HG02588 (cell line): Measurements from ENCODE around the gene TMEM131.

Experiments used
- ATAC-seq: cut with Tn5 transposase; IDR thresholded peaks from one replicate; pipeline ENCODE4 v1.9.1; 2021; ENCODE audit warnings: mild to moderate bottlenecking, moderate library complexity; ENCODE audit not compliant: unreplicated experiment

Gene TMEM131

GRCh38 chr2:97994476-97994875 lies 1.3 kb downstream of the TMEM131 start:
- no peak for ATAC-seq

- ATAC-seq, result no peak
Observed at GRCh38 chr2:97993926-97994325, 1.8 kb downstream of the TMEM131 start.

- ATAC-seq, result no peak
Observed at GRCh38 chr2:97992836-97993825, 2.6 kb downstream of the TMEM131 start.

DNA sequence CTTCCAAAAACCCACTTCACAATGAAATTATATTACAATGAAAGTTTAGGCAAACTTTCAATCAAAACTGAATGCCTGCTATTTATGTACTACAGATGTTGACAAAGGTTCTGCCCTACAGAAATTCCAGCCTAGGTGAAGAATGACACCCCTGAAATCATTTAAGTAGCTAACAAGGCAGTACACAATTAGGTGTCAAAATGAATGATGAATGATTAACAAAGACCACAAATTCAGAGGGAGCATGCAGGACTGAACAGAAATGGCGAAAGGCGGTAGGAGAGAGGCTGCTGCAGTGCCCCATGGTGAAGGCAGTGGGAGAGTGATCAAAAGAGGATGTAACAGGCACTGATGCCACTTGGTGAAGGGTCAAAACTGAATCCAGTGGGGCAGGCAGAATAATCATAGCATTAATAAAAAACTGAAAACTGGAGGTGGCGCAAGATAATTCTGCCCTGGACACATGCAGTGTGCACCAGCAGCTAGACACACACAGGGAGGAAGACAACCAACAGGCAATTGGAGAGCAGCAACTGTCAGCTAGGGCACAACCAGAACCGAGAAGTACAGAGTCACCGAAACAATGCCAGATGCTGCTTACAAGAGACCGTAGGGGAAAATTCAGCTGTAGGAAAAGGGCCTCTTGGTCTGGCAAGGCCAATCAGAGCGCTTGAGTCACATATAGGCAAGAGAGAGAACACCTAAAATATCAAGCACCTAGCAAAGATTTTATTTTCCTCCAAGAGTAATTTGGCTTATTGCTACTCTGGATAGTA lies 4.5 kb downstream of the TMEM131 start:
- ATAC-seq, result no peak

- no peak for ATAC-seq
Observed at GRCh38 chr2:97988722-97989121, 7.0 kb downstream of the TMEM131 start.

DNA sequence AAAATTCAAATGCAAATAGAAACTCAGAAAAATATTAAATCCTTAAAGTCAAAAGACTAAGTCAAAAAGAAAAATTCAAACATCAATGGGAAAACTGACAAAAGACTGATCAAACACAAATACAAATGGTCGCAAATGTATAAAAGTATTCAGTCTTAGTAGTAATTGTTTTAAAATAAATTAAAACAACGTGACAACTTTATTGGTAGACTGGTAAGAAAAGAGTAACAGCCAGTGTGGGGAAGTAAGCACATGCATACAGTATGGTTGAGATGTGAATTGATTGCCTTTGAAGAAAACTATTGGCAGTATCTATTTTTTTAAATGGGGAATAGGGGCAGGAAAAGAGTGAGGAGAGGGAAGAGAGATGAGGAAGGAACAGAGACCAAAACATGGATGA lies 9.8 kb downstream of the TMEM131 start:
- ATAC-seq, result no peak

- ATAC-seq, result no peak
Observed at GRCh38 chr2:97983698-97984097, 12.1 kb downstream of the TMEM131 start.

- no peak for ATAC-seq
Observed at GRCh38 chr2:97983134-97983533, 12.6 kb downstream of the TMEM131 start.

- no peak for ATAC-seq
Observed at GRCh38 chr2:97982621-97983020, 13.1 kb downstream of the TMEM131 start.

- no peak for ATAC-seq
Observed at GRCh38 chr2:97981961-97982360, 13.8 kb downstream of the TMEM131 start.

GRCh38 chr2:97979904-97980303 lies 15.8 kb downstream of the TMEM131 start:
- ATAC-seq, result no peak

- no peak for ATAC-seq
Observed at GRCh38 chr2:97974471-97974870, 21.3 kb downstream of the TMEM131 start.

- no peak for ATAC-seq
Observed at GRCh38 chr2:97970293-97971060, 25.3 kb downstream of the TMEM131 start.

GRCh38 chr2:97969081-97970067 lies 26.4 kb downstream of the TMEM131 start:
- no peak for ATAC-seq

DNA sequence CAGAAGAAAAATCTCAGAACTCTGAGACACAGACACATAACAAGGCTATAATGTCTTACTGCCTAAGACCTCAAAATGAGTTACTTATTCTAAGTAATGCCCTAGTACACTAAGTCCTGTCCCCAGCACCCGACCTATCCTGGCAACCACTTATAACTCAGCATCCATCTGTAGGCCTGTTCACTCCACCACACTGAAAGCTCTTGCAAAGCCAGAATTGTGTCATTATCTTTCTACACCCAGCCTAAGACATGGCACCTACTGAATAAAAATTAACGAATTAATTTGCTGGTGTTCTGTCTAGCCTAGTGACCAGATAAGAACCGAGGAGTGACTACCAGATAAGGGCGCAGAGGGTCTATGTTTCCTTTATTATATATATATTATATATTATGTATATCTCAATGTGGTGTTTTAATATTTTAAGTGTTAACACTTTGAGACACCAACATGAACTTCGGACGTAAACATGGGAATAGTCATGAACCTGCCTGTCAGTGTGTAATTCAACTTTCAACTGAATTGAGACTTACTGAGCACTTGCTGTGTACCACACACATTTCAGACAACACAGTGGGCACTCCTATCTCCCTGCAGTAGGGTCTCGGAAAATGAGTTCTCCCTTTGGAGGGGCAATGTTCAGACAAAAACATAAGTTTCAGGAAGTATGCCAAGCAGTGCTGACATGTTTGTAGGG lies 27.7 kb downstream of the TMEM131 start:
- no peak for ATAC-seq

GRCh38 chr2:97967216-97967592 lies 28.5 kb downstream of the TMEM131 start:
- ATAC-seq, result no peak

GRCh38 chr2:97966545-97967215 lies 29.1 kb downstream of the TMEM131 start:
- peak; percentile 59 for ATAC-seq

GRCh38 chr2:97965116-97965515 lies 30.6 kb downstream of the TMEM131 start:
- ATAC-seq, result no peak

DNA sequence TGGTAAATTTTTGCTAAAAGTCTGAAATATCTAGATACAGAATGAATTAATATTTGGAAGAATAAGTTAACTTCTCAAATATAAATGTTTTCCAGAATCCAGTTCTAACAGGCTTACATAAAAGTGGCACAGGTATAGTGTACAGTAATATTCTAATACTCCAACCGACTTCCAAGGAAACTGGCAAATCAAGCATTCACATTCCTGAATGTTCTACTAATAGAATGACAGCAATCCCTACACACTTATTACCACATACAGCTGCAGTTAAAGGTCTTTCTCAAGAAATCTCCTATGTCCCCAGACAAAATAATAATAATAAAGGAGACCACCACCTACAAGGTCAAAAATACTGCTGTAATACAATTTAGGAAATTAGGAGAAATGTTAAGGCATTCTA lies 31.9 kb downstream of the TMEM131 start:
- no peak for ATAC-seq
